OCI-LY1 (cell line): Measurements from ENCODE around the gene CENPU.
"Not testable (repeated sequence)": the region's sequence is repeated elsewhere in the genome, so short reads cannot be mapped to it uniquely, and the experiment has no call there.

ENCODE experiments used
- H2AFZ ChIP-seq: fragments of 200-600 bp; sonication (generic), shearing (Covaris generic); 2 replicates; pipeline ENCODE4 v1.6.0; 2014; ENCODE audit warnings: antibody characterized with exemption, mild to moderate bottlenecking, low read length
- H3F3A ChIP-seq: fragments of 200-600 bp; sonication (generic), shearing (Covaris generic); 2 replicates; pipeline ENCODE4 v1.6.0; 2014; ENCODE audit warnings: mild to moderate bottlenecking, antibody characterized with exemption, low read length, moderate library complexity; ENCODE audit not compliant: insufficient read depth
- H3K27ac ChIP-seq: fragments of 200-600 bp; sonication (generic); 2 replicates; pipeline ENCODE4 v1.5.1; 2014; ENCODE audit warnings: low read length, mixed run types, mild to moderate bottlenecking, low read depth; ENCODE audit not compliant: poor library complexity, severe bottlenecking
- H3K27me3 ChIP-seq: fragments of 200-600 bp; sonication (generic); 2 replicates; pipeline ENCODE4 v1.6.0; 2014; ENCODE audit warnings: antibody characterized with exemption, mild to moderate bottlenecking, low read length, moderate library complexity; ENCODE audit not compliant: insufficient read depth
- H3K36me3 ChIP-seq: fragments of 200-600 bp; sonication (generic); 2 replicates; pipeline ENCODE4 v1.6.1; 2014; ENCODE audit warnings: mild to moderate bottlenecking, antibody characterized with exemption, low read length, moderate library complexity, mixed read lengths; ENCODE audit not compliant: insufficient read depth
- H3K4me1 ChIP-seq: fragments of 200-600 bp; sonication (generic); 2 replicates; pipeline ENCODE4 v1.5.1; 2014; ENCODE audit warnings: mild to moderate bottlenecking, low read length, moderate library complexity; ENCODE audit not compliant: insufficient read depth, severe bottlenecking
- H3K4me2 ChIP-seq: fragments of 200-600 bp; sonication (generic), shearing (Covaris generic); 2 replicates; pipeline ENCODE4 v1.6.1; 2014; ENCODE audit warnings: low read length
- H3K4me3 ChIP-seq: fragments of 200-600 bp; sonication (generic); 2 replicates; pipeline ENCODE4 v1.5.1; 2014; ENCODE audit warnings: low read length, low read depth, mild to moderate bottlenecking, mixed read lengths; ENCODE audit not compliant: poor library complexity, severe bottlenecking
- H3K79me2 ChIP-seq: fragments of 200-600 bp; shearing (Covaris generic); 2 replicates; pipeline ENCODE4 v1.6.1; 2016; ENCODE audit warnings: mixed run types, low read length, mixed read lengths; ENCODE audit not compliant: insufficient read depth
- H3K9ac ChIP-seq: fragments of 200-600 bp; sonication (generic), shearing (Covaris generic); 2 replicates; pipeline ENCODE4 v1.6.1; 2014; ENCODE audit warnings: mild to moderate bottlenecking, low read length, mixed read lengths
- H3K9me2 ChIP-seq: fragments of 200-600 bp; sonication (generic), shearing (Covaris generic); 2 replicates; pipeline ENCODE4 v1.6.1; 2014; ENCODE audit warnings: low read depth, mild to moderate bottlenecking, low read length, mixed read lengths
- H3K9me3 ChIP-seq: fragments of 200-600 bp; shearing (Covaris generic); 2 replicates; pipeline ENCODE4 v1.6.1; 2014; ENCODE audit warnings: low read length, mixed read lengths
- H4K20me1 ChIP-seq: fragments of 200-600 bp; sonication (generic), shearing (Covaris generic); 2 replicates; pipeline ENCODE4 v1.6.0; 2016; ENCODE audit warnings: mild to moderate bottlenecking, low read length; ENCODE audit not compliant: insufficient read depth
- CTCF ChIP-seq: fragments of 200-600 bp; sonication (generic), shearing (Covaris generic); IDR thresholded peaks from 2 replicates; pipeline ENCODE4 v1.5.1; 2017; ENCODE audit warnings: mild to moderate bottlenecking, antibody characterized with exemption, low read length, moderate library complexity, mixed read lengths
- EZH2 ChIP-seq: fragments of 200-600 bp; sonication (generic), shearing (Covaris generic); IDR thresholded peaks from 2 replicates; pipeline ENCODE4 v1.8.0; 2017; ENCODE audit warnings: borderline replicate concordance, mixed run types, mild to moderate bottlenecking, antibody characterized with exemption, low read length, moderate library complexity, mixed read lengths

The CENPU gene

DNA sequence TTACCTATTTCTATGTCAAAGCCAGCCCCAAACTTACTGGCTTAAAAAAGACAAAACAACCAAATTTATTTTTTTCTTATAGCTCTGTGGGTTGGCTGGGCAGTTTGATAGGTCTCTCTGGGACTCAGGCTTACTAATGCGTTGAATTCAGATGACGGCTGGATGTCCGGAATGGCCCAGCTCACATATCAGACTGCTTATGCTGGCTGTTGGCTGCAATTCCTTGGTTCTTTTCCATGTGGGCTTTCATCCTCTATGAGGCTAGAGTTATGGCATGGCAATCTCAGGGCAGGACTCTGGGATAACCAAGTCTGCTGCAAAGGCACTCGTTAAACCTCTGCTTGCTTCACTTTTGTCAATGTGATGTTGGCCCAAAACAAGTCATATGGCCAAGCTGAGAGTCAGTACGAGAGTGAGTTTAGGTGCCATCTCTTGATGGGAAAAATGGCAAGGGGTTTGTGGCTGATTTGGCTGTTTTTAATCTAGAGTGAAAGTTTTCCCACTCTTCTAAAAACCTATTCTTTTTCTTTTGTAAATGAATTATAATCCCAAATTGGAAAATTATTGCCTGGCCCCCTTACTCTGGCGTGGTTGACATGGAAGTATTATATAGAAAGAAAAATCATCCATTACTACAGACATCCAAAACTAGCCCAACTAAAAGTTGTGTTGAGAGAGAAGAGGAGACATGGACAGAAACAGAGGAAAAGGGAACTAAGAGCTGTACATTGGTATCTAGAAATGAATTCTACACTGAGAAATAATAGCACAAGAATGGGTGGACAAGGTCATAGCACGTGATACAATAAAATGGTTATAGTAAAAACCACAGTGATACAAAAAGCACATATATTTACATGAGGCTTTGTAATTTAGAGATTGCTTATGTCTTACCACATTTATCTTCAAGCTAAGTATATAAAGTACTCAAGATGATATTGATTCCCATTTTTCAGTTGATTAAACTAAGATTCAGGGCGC is 77.7 kb downstream of the CENPU start:
- Histone ChIP-seq H3K9me3 (no peaks in the 10 kb centered on the region), H3K79me2 (no peaks in the 10 kb centered on the region), H3K4me1 (no peaks in the 10 kb centered on the region), H3K27ac (no peak overlapping the region), H3K4me2 (no peak overlapping the region), H3F3A (no peaks in the 10 kb centered on the region), H2AFZ (no peak overlapping the region), H3K4me3 (no peak overlapping the region), H3K9me2 (no peaks in the 10 kb centered on the region), H3K9ac (no peak overlapping the region), H3K36me3 (peaks cover 20% of the 10 kb centered on the region), H3K27me3 (no peaks in the 10 kb centered on the region), H4K20me1 (no peaks in the 10 kb centered on the region)
- no peak for TF ChIP-seq CTCF
- TF ChIP-seq EZH2 = no peak

- Histone ChIP-seq H3K27ac (no peak overlapping the region), H3F3A (no peaks in the 10 kb centered on the region), H3K9ac (no peak overlapping the region), H4K20me1 (no peaks in the 10 kb centered on the region), H3K4me2 (no peak overlapping the region), H3K79me2 (peaks cover under 1% of the 10 kb centered on the region), H3K36me3 (peaks cover 5% of the 10 kb centered on the region; the same call in 1 of the 2 replicates), H3K9me2 (no peaks in the 10 kb centered on the region), H3K4me3 (no peak overlapping the region), H2AFZ (no peak overlapping the region), H3K9me3 (no peaks in the 10 kb centered on the region), H3K27me3 (no peaks in the 10 kb centered on the region), H3K4me1 (peaks cover 9% of the 10 kb centered on the region)
- no peak for TF ChIP-seq EZH2
- TF ChIP-seq CTCF = no peak
These were observed 80.2 kb downstream of the CENPU start for GRCh38 chr4:184653650-184654049.

DNA sequence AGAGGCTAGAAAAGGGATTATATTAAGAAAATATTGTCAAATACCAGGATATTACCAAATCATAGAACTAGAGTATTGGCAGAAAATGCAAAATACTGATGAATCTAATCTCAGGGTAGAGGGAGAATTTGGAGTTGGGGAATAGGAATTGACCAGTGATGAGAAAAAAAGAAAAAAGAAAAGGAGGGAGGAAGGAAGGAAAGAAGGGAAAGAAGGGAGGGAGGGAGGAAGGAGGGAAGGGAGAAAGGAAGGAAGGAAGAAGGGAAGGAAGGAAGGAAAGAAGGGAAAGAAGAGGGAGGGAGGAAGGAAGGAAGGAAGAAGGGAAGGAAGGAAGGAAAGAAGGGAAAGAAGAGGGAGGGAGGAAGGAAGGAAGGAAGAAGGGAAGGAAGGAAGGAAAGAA is 81.2 kb downstream of the CENPU start:
- not testable (repeated sequence) for H3K9ac ChIP-seq

More for the DNA sequence above, 81.2 kb downstream of the CENPU start:
- not testable (repeated sequence) for H3K4me3 ChIP-seq, H3F3A ChIP-seq, H3K36me3 ChIP-seq, H3K27ac ChIP-seq, H3K9me2 ChIP-seq, H3K4me2 ChIP-seq, H3K27me3 ChIP-seq, H2AFZ ChIP-seq, H4K20me1 ChIP-seq, H3K9me3 ChIP-seq
- peaks cover 10% of the 10 kb centered on the region for H3K79me2 ChIP-seq
- H3K4me1 ChIP-seq = peaks cover 15% of the 10 kb centered on the region
